HG03432 (cell line): ENCODE measurements around the gene DMRTC2.

ENCODE experiments used
- ATAC-seq: cut with Tn5 transposase; IDR thresholded peaks from one replicate; pipeline ENCODE4 v1.9.1; 2021; ENCODE audit warnings: mild to moderate bottlenecking, moderate library complexity; ENCODE audit not compliant: unreplicated experiment

Gene DMRTC2

GRCh38 chr19:41845001-41845050 lies at the start of gene DMRTC2:
Gene DMRTC2, plus strand, starts transcription at chr19:41845042. Its CDS starts 2,387 bp downstream, at chr19:41847429.
- ATAC-seq, result no peak

DNA sequence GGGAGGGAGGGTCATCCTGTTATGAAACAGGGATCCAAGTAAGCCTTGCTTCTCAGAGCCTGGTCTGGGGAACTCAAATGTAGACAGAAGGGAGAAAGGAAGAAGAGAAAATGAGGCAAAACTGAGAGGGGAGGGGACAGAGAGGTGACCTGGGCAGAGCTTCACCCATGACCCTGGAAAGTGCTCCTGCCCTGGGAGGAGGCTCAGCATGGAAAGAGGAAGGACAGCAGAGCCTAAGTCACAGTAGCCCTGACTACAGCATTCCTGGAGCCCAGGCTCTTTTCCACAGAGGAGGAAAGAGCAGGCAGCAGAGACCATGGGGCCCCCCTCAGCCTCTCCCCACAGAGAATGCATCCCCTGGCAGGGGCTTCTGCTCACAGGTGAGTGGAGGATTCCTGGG lies 48.5 kb upstream of the DMRTC2 start, which contains the start of gene CEACAM3:
Gene CEACAM3 (plus strand): TSS at position 226 of the 400 bp plus-strand sequence. CDS start 91 bp downstream, at position 317.
- no peak for ATAC-seq

- no peak for ATAC-seq
Observed at GRCh38 chr19:41796901-41797300, 47.9 kb upstream of the DMRTC2 start.

DNA sequence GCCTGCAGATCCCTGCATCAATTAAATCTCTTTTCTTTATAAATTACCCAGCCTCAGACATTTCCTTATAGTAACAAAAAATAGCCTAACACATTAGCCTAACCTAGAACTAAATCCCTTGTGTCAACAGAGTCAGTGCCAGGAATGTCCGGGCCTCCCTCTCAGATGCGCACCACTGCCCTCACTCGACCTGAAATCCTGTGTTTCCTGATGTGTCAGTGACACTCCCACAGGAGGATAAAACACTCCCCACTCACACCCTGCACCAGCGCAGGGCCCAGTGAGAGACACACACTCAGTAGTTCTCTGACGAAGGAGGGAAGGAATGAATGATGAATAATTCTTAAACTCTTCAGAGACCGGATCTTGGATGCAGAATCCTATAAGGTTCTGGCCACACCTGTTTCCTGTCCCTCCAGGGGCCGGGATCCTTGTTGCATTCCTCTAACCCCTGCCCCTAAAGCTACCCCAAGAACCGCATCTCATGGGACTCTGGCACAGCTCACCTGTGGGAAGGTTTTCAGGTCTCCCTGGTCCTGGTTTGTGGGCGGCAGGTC lies 45.3 kb upstream of the DMRTC2 start:
- no peak for ATAC-seq

GRCh38 chr19:41801031-41801430 lies 43.8 kb upstream of the DMRTC2 start:
- ATAC-seq, result no peak

- ATAC-seq, result no peak
Observed at GRCh38 chr19:41801792-41802211, 43.0 kb upstream of the DMRTC2 start.

DNA sequence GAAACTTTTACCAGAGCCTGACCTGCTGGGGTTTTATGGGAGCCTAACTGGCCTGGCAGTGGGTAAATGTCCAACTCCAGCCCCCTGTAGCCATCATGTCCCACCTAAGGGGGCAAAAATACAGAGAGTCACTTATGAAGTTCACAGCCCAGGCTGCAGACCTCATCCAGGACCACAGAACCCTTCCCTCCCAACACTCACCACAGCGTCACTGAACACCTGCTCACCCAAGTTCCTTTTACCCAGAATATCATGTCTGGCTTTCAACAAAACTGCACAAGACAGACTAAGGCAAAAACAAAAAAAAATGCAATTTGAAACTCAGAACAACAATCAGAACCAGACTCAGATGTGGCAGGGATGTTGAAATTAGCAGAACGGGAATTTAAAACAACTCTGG lies 42.1 kb upstream of the DMRTC2 start:
- ATAC-seq, result no peak

- ATAC-seq, result no peak
Observed at GRCh38 chr19:41804336-41804735, 40.5 kb upstream of the DMRTC2 start.

- ATAC-seq, result no peak
Observed at GRCh38 chr19:41807176-41807575, 37.7 kb upstream of the DMRTC2 start.

DNA sequence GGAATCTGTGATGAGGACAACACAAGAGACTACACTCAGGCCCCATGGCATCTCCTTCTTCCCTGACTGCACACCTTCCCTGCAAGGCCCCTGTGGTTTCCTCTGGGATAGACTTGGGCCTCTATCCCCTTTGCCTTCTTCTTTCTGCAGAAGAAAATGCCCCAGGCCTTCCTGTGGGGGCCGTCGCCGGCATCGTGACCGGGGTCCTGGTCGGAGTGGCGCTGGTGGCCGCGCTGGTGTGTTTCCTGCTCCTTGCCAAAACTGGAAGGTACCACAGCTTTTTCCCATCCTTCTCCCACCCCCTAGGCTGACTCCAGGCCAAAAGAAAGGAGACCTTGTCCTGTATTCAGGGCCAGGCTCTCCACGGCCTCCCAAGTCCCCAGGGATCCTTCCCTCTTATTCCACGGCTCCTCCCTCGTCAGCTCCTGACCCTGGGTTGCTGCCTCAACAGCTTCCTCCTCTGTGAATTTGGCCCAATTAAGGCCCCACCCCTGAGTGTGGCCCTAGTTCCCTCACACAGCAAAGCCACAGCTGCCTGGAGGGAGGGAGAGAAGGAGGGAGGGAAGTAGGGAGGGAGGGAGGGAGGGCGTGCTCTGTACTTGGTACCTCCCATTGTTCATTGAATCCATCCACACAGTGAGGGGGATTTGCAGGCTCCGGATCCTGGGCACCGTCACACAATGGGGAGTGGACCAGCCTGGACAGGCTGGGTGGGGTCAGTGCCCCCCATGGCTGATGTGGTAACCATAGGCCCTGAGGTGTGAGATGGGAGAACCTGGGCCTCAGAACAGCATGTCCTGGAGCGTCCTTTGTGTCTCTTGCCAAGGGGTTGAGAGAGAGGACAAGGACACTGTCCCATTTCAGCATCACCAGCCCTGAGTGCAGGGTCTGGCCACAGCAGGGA lies 35.9 kb upstream of the DMRTC2 start:
- no peak for ATAC-seq

GRCh38 chr19:41810301-41810700 lies 34.5 kb upstream of the DMRTC2 start:
- ATAC-seq, result no peak

- no peak for ATAC-seq
Observed at GRCh38 chr19:41811036-41811435, 33.8 kb upstream of the DMRTC2 start.

GRCh38 chr19:41811981-41812380 lies 32.9 kb upstream of the DMRTC2 start:
- no peak for ATAC-seq

GRCh38 chr19:41813911-41814310 lies 30.9 kb upstream of the DMRTC2 start:
- no peak for ATAC-seq

GRCh38 chr19:41815301-41815700 lies 29.5 kb upstream of the DMRTC2 start:
- ATAC-seq, result no peak

- no peak for ATAC-seq
Observed at GRCh38 chr19:41816761-41817160, 28.1 kb upstream of the DMRTC2 start.

GRCh38 chr19:41821003-41821735 lies 23.7 kb upstream of the DMRTC2 start:
- no peak for ATAC-seq

GRCh38 chr19:41837981-41838708 lies 6.7 kb upstream of the DMRTC2 start:
- ATAC-seq, result no peak

- no peak for ATAC-seq
Observed at GRCh38 chr19:41839211-41839610, 5.6 kb upstream of the DMRTC2 start.

DNA sequence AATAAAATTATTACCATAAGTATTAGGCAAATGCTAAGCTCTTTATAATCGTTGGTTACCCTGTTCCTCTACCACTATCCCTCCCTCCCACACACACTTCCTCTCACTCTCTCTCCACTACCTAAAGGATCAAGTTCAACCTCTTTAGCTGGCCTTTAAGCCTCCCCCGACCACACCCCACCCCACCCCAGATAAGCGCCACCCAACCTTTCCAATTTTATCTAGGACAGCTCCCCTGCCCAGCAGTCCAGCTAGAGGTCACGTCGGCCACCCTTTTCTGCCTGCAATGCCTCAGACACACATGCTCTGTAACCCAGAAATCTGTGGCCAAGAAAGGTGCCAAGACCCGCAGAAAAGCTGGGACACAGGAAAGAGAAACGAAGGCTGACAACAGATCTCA lies 1.5 kb upstream of the DMRTC2 start:
- no peak for ATAC-seq

GRCh38 chr19:41844601-41845000 lies 241 bp upstream of the DMRTC2 start, which contains the start of gene LYPD4:
Gene LYPD4, minus strand, starts transcription at chr19:41844683. Its CDS starts 5,398 bp downstream, at chr19:41839285.
- ATAC-seq, result no peak
